ENCODE measurements around the gene UBE2L3. TPM values are rescaled to one million over a fixed set of nuclear protein-coding genes. Genes with fewer than 3 reads are reported as not detected.
"Not testable (repeated sequence)": the region's sequence is repeated elsewhere in the genome, so short reads cannot be mapped to it uniquely, and the experiment has no call there.

UBE2L3 gene
- total RNA-seq, 2 experiments from 2014 or later: 49.3 to 51.5 TPM

GRCh38 chr22:21631025-21631424 is 63.5 kb downstream of the UBE2L3 start:
- peaks cover 20% of the 10 kb centered on the region for H3K4me1 Mint-ChIP-seq
- POLR2A ChIA-PET: interaction anchor here (0.8 to 7.0 kb wide), 3 partner anchors 12 to 105 kb away, joined by 4 to 94 read pairs (median 30); partner anchors contain the start of genes SDF2L1, UBE2L3 and YPEL1
- no peak for DNase-seq
- no peak overlapping the region for H3K27ac Mint-ChIP-seq
- no peaks in the 10 kb centered on the region for H3K9me3 Mint-ChIP-seq
- peaks cover 17% of the 10 kb centered on the region for H3K36me3 Mint-ChIP-seq
- ATAC-seq (ENCODE audit: low read depth): no peak
- no peaks in the 10 kb centered on the region for H3K27me3 Mint-ChIP-seq
- no peak overlapping the region for H3K4me3 Mint-ChIP-seq

GRCh38 chr22:21632237-21632895 is 64.9 kb downstream of the UBE2L3 start, which contains the start of gene CCDC116:
CCDC116 (plus strand) TSS chr22:21632760; CDS start chr22:21633182, 422 bp downstream.
- Mint-ChIP-seq H3K36me3 (peaks cover 10% of the 10 kb centered on the region), H3K27me3 (no peaks in the 10 kb centered on the region), H3K9me3 (no peaks in the 10 kb centered on the region), H3K4me1 (peaks cover 16% of the 10 kb centered on the region), H3K27ac (peak within 1 kb of the TSS; percentile 34), H3K4me3 (peak within 1 kb of the TSS; percentile 19)
- DNase-seq (peak; percentile 70), ATAC-seq (ENCODE audit: low read depth) (peak; percentile 44)
- POLR2A ChIA-PET: interaction anchor here (7.0 kb wide), 1 partner anchor 10 kb away, joined by 94 read pairs; the partner anchor contains the start of gene SDF2L1

DNA sequence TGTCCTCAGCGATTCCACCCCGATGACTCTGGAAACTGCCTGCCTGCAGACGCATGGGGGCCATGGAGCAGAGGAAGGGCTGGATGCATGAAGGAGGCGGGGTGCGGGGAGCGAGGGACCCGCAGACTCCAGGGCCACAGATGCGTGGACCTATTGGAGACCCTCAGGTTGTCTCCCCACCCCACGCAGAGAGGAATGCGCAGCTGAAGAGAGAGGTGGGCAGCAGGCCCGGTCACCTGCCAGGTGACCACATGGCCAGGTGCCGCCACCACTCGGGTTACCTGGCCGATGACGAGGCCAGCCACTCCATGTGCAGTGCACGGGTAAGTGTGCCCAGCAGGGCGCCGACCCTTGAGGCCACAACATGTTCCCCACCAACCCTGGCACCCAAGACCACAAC is 65.4 kb downstream of the UBE2L3 start:
- POLR2A ChIA-PET: interaction anchor here (7.0 kb wide), 1 partner anchor 10 kb away, joined by 94 read pairs; the partner anchor contains the start of gene SDF2L1
- ATAC-seq (ENCODE audit: low read depth) (no peak), DNase-seq (no peak)
- H3K27me3 Mint-ChIP-seq: no peaks in the 10 kb centered on the region
- H3K4me3 Mint-ChIP-seq: no peak overlapping the region
- no peaks in the 10 kb centered on the region for H3K9me3 Mint-ChIP-seq
- H3K4me1 Mint-ChIP-seq: peaks cover 15% of the 10 kb centered on the region
- no peak overlapping the region for H3K27ac Mint-ChIP-seq
- H3K36me3 Mint-ChIP-seq: peaks cover 5% of the 10 kb centered on the region

DNA sequence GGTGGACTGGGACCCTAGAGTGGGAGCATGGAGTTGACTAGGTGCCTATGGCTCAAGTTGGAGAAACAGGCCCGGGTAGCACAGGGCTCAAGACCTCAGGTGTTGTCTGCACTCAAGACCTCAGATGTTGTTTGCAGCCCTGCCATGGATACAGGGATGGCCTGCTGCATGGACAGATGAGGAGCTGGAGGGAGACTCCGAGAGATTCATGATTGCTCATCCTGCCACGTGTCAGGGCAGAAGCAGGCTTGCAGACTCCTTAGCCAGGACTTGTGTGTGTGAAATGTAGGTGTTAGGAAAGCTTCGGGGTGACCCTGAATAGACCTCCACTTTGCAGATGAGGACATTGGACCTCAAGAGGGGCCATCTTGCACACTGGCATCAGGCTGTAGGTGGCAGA is 66.0 kb downstream of the UBE2L3 start:
- H3K9me3 Mint-ChIP-seq: no peaks in the 10 kb centered on the region
- no peaks in the 10 kb centered on the region for H3K36me3 Mint-ChIP-seq
- ATAC-seq (ENCODE audit: low read depth): no peak
- H3K4me3 Mint-ChIP-seq: no peak overlapping the region
- POLR2A ChIA-PET: interaction anchor here (0.9 to 7.0 kb wide), 2 partner anchors 9 to 13 kb away, joined by 3 to 94 read pairs; partner anchors contain the start of gene SDF2L1
- DNase-seq: no peak
- peaks cover 11% of the 10 kb centered on the region for H3K4me1 Mint-ChIP-seq
- H3K27ac Mint-ChIP-seq: no peak overlapping the region
- H3K27me3 Mint-ChIP-seq: no peaks in the 10 kb centered on the region

DNA sequence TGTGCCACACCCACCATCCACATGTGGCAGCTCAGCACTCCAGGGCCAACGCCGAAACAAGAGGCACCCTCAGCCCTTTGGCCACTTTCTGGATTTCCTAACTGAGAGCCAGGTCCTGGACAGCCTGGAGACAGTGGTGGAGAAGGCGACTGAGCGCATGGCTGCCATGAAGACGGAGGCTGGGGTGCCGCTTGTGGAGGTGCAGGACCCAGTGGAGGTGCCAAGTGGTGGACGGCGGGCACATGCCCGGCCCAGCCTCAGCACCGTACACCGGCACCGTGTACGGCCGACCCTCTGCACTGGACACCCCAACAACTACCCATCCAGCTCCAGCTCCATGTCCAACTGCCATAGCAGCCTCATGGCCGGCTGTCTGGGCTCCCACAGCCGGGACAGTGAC is 66.6 kb downstream of the UBE2L3 start:
- ATAC-seq (ENCODE audit: low read depth) (no peak), DNase-seq (no peak)
- Mint-ChIP-seq H3K4me1 (peaks cover 11% of the 10 kb centered on the region), H3K4me3 (no peak overlapping the region), H3K27me3 (no peaks in the 10 kb centered on the region), H3K27ac (no peak overlapping the region), H3K36me3 (no peaks in the 10 kb centered on the region), H3K9me3 (no peaks in the 10 kb centered on the region)
- POLR2A ChIA-PET: interaction anchor here (0.9 to 7.0 kb wide), 2 partner anchors 8 to 13 kb away, joined by 3 to 94 read pairs; partner anchors contain the start of gene SDF2L1

DNA sequence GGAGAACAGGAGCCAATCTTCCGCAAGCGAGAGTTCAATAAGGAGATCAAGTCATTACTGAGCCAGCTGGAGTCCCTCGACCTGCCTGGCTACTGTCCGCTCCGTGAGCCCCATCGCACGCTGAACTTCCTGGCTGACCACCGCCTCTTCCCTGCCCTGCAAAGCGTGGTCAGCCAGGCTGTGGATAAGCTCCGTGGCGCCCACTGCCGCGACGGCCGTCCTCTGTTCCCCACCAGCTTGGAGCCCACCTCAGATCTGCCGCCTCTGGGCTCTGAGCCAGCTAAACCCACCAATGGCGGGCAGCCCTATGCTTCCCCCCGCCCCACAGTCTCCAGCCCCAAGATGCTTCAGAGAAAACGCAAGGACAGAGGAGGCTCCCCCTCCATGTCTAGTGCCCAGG is 67.3 kb downstream of the UBE2L3 start:
- POLR2A ChIA-PET: interaction anchor here (0.5 kb wide), 1 partner anchor 58 kb away, joined by 5 read pairs; no protein-coding TSS in a partner anchor
- no peak overlapping the region for H3K27ac Mint-ChIP-seq
- H3K36me3 Mint-ChIP-seq: no peaks in the 10 kb centered on the region
- H3K4me3 Mint-ChIP-seq: no peak overlapping the region
- DNase-seq: no peak
- H3K9me3 Mint-ChIP-seq: no peaks in the 10 kb centered on the region
- no peaks in the 10 kb centered on the region for H3K27me3 Mint-ChIP-seq
- no peak for ATAC-seq (ENCODE audit: low read depth)
- H3K4me1 Mint-ChIP-seq: peaks cover 11% of the 10 kb centered on the region

- Mint-ChIP-seq H3K9me3 (no peaks in the 10 kb centered on the region), H3K36me3 (no peaks in the 10 kb centered on the region), H3K27ac (no peak overlapping the region), H3K4me1 (peaks cover 7% of the 10 kb centered on the region), H3K27me3 (no peaks in the 10 kb centered on the region), H3K4me3 (no peak overlapping the region)
- no peak for DNase-seq
- ATAC-seq (ENCODE audit: low read depth): no peak
- POLR2A ChIA-PET: no interaction called here
Measured at GRCh38 chr22:21635771-21636510, 68.4 kb downstream of the UBE2L3 start.

GRCh38 chr22:21636629-21637218 is 69.2 kb downstream of the UBE2L3 start:
- peaks cover 10% of the 10 kb centered on the region for H3K4me1 Mint-ChIP-seq

DNA sequence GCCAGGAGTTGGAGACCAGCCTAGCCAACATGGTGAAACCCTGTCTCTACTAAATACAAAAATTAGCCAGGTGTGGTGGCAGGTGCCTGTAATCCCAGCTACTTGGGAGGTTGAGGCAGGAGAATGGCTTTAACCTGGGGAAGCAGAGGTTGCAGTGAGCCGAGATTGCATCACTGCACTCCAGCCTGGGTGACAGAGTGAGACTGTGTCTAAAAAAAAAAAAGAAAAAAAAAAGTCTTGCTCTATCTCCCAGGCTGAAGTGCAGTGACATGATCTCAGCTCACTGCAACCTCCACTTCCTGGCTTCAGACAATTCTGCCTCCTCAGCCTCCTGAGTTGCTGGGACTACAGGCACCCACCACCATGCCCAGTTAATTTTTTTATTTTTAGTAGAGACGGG is 69.9 kb downstream of the UBE2L3 start:
- POLR2A ChIA-PET; H3K9me3 Mint-ChIP-seq; H3K27me3 Mint-ChIP-seq; H3K36me3 Mint-ChIP-seq; DNase-seq; ATAC-seq (ENCODE audit: low read depth); H3K4me3 Mint-ChIP-seq; H3K27ac Mint-ChIP-seq: not testable (repeated sequence)
- peaks cover 12% of the 10 kb centered on the region for H3K4me1 Mint-ChIP-seq

More at GRCh38 chr22:21636629-21637218, 69.2 kb downstream of the UBE2L3 start:
- H3K36me3 Mint-ChIP-seq: no peaks in the 10 kb centered on the region
- POLR2A ChIA-PET: no interaction called here
- DNase-seq (no peak), ATAC-seq (ENCODE audit: low read depth) (no peak)
- H3K27me3 Mint-ChIP-seq: no peaks in the 10 kb centered on the region
- no peak overlapping the region for H3K27ac Mint-ChIP-seq
- no peak overlapping the region for H3K4me3 Mint-ChIP-seq
- H3K9me3 Mint-ChIP-seq: no peaks in the 10 kb centered on the region

DNA sequence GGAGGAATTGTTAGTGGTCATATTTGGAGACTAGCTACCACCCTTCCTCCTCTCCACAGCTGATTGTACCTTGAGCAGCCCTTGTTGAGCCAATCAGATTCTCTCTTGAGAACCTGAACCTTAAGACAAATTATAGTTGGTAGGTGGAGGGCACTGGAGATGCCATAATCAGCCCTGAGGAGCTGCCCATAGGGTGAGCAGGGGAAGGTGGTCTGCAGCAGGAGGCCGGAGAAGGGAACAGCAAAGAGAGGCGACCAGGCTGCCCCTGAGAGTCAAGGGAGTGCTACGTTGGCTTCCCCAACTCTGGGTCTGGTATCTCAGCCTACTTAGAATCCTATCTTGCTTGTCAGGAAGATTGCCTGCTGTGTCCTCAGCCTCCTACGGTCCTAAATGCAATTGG is 71.8 kb downstream of the UBE2L3 start:
- POLR2A ChIA-PET: no interaction called here
- Mint-ChIP-seq H3K4me1 (peaks cover 22% of the 10 kb centered on the region), H3K27me3 (no peaks in the 10 kb centered on the region), H3K9me3 (no peaks in the 10 kb centered on the region), H3K36me3 (peaks cover 5% of the 10 kb centered on the region), H3K27ac (no peak overlapping the region), H3K4me3 (no peak overlapping the region)
- DNase-seq (no peak), ATAC-seq (ENCODE audit: low read depth) (no peak)

DNA sequence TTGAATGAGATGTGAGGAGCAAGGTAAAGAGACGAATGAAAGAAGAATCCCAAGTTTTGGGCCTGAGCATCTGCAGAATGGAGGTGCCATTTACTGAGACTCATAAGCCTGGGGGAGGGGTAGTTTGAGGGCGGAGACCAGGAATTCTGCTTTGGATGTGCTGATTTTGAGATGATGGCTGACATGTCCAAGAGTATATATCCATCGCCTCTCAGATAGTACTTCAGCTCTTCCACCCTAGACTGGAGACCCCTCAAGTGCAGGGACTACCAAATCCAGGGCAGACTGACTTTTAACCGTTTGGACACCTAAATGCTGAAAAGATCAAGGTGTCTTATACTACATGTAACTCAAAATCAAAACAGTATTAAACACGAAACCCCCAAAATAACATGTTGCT is 73.3 kb downstream of the UBE2L3 start:
- Mint-ChIP-seq H3K4me1 (peaks cover 22% of the 10 kb centered on the region), H3K27me3 (no peaks in the 10 kb centered on the region), H3K36me3 (peaks cover 5% of the 10 kb centered on the region), H3K4me3 (peak overlapping the region; percentile 93), H3K27ac (no peak overlapping the region), H3K9me3 (no peaks in the 10 kb centered on the region)
- ATAC-seq (ENCODE audit: low read depth) (no peak), DNase-seq (no peak)
- POLR2A ChIA-PET: interaction anchor here (1.6 to 4.5 kb wide), 4 partner anchors 10 to 18 kb away, joined by 3 to 94 read pairs (median 26); partner anchors contain the start of genes CCDC116 and YDJC

GRCh38 chr22:21641417-21641788 is 73.9 kb downstream of the UBE2L3 start:
- no peak for ATAC-seq (ENCODE audit: low read depth)
- peaks cover 23% of the 10 kb centered on the region for H3K4me1 Mint-ChIP-seq

More at GRCh38 chr22:21641417-21641788, 73.9 kb downstream of the UBE2L3 start:
- Mint-ChIP-seq H3K36me3 (peaks cover 5% of the 10 kb centered on the region), H3K4me3 (peak overlapping the region; percentile 93), H3K9me3 (no peaks in the 10 kb centered on the region), H3K27me3 (no peaks in the 10 kb centered on the region), H3K27ac (peak overlapping the region; percentile 86)
- no peak for DNase-seq
- POLR2A ChIA-PET: interaction anchor here (1.6 to 4.5 kb wide), 6 partner anchors 11 to 24 kb away, joined by 3 to 94 read pairs (median 10); partner anchors contain the start of genes CCDC116, PPIL2 and YDJC
